Middle frontal gyrus (tissue), 1 donor: ENCODE data around the gene TTC22.

Source experiments
- DNase-seq: peaks from one replicate; pipeline ENCODE4 v3.0.0-alpha.2; 2015; ENCODE audit warnings: low spot score; ENCODE audit errors: extremely low spot score

The TTC22 gene

DNA sequence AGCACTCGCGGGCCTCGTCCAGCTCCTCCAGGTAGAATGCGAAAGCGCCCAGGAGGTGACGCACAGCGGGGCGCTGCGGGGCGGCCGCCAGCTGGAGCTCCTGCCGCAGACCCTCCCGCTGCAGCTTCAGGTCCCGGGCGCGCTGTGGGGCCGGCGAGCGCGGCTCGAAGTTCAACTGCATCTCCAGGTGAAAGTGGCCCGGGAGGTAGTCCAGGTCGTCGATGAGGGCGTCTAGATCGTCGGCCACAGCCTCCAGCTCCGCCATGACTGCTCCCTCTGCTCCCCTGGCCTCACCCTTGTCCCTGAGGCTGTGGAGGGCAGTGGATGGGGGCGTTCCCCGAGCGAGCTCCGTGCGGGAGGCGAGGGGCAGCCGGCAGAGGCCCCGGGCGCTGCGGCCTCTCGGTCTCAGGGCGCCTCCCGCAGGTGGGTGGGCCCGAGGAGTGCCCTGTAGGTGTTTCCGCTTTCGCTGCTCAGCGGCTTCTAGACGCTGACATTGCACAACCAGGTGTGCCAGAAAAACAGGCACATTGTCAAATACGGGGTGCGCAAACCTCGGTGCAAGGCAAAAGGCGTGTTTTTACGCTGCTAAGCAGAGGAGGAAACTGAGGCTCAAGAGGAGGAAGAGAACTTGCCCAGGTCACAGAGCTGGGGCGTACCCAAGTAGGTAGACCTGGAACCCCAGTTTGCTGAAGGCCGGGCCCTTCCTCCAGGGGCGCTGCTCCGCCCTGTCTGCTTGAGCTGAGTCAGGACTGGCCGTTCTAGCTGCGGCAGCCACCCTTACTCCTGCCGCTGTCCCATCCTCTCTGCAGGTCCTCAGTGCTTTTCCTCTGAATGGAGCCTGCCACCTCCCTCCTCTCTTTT is at the start of gene TTC22:
TTC22 (minus strand) TSS at position 425 of the 861 bp plus-strand sequence; CDS start at position 265, 160 bp downstream.
- DNase-seq: no peak

DNA sequence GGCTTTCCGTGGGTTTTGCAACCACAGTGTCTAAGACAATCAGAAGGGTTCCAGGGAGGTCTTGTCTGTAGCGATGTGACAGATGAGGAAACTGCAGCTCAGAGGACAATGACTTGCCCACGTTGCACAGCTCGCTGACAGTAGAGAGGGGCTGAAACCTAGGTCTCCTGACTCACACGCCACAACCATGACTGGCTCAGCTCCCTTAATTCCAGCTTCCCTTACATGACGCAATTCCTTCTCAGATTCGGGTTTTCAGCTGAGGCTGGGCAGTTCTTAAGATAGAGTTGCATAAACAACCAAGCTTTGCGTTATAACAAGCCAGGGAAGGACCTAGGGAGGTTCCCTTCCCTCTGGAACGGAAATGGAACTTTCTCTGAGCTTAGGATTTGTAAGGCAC is 49.6 kb upstream of the TTC22 start:
- no peak for DNase-seq

DNA sequence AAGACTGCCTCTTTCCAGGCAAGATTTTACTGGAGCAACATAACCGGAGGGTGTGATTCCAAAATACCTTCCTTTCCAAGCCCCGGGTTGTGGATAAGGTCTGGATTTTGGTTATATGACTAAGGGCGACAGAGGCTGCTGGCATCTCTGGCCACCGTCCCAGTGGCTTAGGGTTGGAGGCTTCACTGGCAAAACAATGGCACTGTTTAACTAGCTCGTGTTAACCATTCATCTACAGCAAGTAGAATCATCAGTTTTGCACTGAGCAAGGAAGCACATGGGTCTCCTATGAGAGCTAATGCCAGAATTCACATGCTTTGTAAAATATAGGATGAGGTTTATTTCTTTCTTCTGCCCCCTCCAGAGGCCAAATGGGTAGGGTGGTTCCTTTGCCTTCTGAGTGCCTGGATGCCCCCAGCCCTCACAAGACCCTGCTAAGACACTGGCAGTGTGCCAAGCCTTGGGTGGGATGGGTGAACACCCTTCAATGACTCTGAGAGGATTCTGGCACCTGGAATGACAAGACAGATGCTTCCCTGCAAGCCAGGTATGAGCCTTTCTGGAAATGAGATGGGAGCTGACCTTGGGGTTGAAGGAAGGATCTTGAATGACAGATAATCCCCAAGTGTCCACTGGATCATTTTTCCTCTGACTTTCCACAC is 49.1 kb upstream of the TTC22 start:
- DNase-seq: no peak

DNA sequence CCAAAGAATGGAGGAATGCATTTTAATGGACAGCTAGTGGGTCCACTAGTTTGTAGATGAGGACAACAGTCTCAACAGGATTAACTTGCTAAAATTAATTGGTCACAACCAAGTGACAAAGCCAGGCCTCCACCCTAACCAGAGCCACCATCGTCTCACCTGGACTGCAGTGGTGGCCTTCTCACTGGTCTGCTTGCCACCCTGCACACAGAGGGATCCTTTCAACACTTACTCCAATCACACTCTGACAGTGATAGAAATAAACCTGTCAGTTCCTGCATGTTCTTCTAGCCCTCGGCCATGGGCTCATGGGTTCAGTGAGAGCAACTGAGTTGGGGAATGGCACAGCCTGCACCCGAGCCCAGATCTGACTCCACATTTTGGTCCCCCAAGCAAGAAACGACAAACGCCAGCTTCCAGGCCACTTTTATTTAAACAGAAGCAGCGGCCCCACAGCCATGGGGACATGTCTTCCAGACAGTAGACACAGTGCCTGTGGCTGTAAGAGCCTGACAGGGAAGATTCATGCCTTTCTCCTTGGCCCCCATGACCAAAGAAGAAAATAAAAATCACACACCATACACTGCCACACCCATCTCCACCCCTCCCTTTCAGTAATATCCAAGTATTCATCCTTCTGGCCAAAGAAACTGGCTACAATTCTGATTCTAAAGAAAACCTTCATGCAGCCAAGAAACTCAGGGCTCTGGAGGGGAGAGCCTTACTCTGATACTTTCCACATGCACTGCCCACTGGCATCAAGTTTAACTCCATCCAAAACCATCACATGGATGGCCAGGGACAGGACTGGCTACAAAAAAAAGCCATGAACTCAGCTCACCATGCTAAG is 48.3 kb upstream of the TTC22 start:
- DNase-seq: no peak

DNA sequence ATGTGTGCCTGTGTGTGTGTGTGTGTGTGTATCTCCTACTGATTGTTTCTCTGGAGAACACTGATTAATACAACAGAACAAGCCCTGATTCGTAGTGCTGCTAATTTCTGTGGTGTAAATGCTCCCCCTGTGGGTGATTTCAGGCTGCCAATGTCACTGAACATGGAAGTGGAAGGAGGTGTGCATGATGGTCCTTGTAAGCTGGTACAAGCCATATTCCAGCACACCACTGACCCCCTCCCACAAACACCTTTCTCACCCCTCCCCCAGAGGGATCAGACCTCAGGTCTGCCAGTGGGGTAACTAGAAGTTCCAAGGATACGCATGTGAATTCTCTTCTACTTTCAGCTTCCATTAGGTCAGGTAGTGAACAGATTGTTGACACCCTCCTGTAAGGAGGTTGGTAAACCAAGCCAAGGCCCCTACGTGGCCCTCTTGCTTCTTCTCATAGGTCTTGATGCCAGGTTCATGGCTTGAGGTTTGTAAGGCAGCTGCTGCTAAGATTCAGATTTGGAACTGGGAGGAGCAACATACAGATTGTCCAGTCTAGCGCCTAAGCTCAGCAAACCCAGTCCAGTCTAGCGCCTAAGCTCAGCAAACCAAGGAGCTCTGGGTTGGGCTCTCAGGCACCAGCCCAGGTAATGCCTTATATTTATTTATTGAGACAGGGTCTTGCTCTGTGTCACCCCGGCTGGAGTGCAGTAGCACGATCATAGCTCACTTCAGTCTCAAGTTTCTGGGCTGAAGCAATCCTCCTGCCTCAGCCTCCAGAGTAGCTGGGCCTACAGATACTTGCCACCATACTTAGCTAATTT is 47.2 kb upstream of the TTC22 start:
- DNase-seq: no peak

DNA sequence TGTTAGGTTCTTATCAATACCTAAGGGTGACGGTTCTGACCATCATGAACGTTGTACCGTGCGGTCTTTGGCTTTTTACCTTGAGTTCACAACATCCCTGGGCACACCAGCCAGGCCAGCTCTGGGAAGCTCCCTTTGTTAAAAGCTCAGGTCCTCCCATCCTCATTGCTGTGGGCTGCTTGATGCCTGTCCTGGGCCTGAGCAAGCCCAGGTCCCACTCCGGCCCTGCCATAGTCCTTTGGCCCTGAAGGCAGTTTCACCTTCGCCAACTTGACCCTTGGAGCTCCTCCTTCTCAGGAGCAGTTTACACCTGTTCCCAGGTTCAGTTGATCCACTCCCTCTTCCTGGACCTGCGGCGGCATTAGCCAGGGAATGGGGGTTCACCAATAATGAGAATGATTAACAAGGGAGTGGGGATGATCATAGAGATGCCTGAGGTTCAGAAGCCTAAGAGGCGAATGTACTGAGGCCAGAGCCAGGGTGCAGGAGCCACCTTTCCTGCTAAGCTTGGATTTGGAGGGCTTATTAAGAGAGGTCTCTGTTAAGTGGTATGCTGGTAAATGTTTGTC is 45.7 kb upstream of the TTC22 start:
- DNase-seq: no peak

DNA sequence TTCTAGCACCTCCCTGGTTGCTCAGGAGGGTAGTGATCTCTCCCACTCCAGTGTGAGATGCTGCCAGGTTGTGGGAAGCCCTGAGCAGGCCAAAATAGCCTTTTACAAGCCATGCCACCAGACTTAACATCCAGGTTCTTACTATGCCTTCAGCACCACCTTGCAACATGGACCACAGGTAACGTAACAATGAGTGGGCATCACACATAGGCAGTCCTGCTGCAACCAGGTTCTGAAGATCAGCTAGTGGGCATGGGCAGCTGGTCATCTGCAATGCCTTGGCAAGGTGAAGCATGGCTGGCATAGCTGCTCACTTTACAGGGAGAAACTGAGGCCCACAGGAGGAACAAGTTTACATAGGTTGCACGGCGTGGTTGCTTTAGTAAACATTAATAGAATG is 45.2 kb upstream of the TTC22 start:
- no peak for DNase-seq

DNA sequence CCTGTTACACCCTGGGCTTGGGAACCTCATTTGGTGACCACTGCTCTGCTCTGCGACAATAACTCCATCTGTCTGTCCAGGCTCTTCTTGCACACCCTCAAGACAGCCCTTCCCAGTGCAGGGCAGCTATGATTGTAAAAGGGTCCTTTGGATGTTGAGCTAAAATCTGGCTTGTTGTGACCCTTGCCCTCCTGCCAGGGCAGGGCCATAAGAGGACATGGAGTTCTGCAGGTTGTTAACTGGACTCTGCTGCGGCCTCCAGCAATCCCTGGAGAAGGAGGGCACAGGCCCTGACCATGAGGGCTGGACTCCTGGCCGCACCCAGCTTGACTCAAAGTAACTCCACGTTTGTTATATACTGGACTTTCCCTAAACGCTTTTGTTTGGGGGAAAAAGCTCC is 44.6 kb upstream of the TTC22 start:
- DNase-seq: no peak

DNA sequence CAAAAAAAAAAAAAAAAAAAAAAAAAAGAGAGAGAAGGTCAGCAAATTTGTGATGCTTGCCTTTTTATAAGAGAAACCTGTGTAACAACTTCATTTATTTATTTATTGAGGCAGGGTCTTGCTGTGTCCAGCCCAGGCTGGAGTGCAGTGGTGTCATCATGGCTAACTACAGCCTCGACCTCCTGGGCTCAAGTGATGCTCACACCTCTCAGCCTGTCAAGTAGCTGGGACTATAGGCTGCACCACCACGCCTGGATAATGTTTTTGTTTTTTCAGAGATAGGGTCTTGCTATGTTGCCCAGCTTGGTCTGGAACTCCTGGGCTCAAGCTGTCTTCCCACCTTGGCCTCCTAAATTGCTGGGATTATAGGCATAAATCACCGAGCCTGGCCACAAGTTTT is 43.4 kb upstream of the TTC22 start:
- no peak for DNase-seq

DNA sequence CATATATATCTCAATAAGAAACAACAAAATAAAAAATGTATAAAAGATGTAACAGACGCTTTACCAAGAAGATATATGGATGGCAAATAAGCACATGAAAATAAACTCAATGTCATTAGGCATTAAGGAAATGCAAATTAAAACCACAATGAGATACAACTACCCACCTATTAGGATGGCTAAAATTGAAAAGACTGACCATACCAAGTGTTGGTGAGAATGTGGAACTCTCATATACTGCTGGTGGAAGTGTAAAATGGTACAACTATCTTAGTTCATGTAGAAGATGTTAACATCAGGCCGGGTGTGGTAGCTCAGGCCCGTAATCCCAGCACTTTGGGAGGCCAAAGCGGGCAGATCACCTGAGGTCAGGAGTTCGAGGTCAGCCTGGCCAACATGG is 42.3 kb upstream of the TTC22 start:
- DNase-seq: no peak

DNA sequence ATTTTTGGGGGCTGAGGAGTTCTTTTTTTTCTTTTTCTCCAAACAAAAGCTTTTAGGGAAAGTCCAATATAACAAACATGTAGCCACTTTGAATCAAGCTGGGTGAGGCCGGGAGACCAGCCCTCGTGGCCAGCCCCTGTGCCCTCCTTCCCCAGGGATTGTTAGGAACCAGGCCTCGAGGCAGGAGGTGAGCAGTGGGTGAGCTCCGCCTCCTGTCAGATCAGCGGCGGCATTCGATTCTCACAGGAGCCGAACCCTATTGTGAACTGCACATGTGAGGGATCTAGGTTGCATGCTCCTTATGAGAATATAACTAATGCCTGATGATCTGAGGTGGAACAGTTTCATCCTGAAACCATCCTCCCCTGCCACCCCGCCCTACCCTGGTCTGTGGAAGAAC is 41.8 kb upstream of the TTC22 start:
- DNase-seq: no peak

DNA sequence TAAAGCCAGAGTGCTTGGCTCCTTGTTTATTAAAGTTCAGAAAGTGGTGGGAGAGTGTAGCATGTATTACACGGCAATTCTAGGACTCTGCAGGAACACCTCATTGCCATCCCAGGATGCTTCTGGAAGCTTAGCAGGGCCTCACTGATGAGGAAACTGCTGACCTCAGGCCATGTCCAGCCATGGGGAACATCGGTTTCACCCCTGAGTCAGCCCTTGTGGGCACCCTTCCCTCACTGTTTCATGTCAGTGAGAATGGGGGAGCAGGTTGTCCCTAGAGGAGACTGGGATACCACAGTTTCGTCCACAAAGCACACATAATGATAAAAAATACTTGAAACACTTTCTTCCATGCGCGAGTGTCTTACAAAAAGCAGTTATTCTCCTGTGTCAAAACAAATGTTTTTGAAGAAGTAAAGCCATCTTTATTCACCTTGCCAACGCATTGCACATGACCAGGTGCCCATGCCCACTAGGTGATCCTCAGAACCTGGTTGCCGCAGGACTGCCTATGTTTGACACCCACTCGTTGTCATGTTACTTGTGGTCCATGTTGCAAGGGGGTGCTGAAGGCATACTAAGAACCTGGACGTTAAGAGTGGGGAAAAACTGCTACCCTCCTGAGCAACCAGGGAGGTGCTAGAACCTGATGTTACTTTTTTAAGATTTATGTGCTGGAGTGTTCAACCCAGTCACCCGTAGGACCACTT is 41.2 kb upstream of the TTC22 start:
- DNase-seq: no peak

DNA sequence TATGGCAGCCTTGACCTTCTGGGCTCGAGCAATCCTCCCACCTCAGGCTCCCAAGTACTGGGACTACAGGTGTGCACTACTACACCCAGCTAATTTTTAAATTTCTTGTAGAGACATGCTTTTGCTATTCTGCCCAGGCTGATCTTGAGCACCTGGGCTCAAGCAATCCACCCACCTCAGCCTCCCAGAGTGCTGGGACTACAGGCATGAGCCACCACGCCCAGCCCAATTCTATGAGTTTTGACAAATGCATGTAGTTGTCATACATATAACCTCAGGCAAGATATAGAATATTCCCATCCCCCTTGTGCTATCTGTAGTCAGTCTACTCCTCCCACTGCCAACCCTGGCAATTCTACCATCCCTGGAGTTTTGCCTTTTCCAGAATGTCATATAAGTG is 38.7 kb upstream of the TTC22 start:
- DNase-seq: no peak

DNA sequence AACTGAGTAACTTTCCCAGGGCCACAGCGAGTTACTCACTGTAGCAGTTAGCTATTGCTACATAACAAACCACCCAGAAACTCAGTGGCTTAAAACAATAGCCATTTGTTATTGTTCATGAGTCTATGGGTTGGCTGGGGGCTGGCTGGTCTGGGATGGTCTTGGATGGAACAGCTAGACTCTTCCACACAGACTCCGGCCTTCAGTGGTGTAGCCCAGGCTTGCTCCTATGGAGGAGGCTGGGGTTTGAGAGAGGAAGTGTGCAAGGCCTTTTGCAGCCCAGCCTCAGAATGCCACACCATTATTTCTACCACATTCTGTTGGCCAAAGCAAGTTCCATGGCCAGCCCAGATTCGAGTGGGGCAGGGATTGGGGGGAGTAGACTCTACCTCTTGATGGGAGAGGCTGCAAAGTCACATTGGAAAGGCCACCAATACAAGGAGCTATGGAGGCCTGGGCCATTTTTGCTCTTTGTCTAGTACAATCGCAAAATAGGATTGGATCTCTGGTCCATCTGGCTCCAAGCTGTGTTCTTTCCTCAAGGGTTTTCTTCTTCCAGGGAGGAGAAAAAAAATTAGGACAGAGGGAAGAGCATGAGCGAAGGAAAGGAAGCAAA is 37.5 kb upstream of the TTC22 start:
- DNase-seq: no peak

DNA sequence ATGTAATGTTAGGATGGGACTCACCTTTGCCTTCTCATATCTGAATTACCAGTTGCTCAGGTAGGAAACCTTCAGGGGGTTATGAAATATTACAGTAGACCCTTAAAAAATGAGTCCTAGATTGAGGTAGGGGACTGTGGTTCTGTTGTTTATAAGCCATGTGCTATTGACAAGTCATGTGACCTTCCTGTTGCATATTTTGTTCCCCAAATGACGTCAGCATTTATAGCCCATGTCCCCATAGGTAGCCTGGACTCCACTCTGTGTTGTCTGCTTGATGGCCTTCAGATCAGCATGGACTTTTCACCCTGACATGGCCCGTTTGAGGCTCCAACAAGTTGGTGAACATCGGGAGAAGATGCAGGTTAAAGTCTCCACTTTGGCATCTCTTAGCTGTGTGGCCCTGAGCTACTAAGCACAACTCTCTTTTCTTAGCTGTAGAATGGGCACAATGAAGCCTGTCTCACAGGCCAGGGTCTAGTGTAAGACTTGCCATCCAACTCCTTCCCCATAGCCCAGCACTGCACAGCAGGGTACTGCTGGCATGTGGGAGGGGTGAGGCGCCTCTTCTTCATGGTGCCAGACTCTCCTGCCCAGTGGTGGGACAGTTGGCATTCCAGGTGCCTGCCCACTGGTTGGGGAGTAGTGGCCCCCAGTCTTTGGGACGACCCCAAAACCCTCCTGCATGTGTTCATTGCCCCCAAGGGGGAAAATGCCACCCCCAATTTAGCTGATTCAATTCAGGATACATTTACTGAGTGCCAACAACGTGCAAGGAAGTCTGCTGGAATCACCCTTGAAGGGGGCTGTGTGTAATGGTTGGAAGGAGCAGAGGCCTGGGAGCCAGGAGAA is 36.1 kb upstream of the TTC22 start:
- DNase-seq: no peak

DNA sequence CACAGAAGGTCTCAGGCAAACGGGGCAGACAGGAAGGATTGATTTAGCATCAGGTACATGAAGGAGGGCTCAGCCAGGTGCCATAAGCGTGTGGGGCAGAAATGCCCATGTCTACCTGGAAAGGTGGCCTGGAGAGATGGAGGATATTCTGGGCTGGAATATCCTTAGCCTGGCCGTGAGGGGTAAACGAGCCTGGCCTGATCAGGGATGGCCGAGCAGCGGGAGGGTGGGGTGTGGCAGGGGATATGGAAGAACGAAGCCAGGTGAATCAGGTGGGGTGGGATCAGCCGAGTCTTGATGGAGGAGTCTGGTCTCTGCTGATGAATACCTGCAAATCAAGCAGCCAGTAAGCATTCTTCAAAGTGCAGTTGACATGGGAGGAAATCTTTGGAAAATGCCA is 35.5 kb upstream of the TTC22 start:
- DNase-seq: no peak

DNA sequence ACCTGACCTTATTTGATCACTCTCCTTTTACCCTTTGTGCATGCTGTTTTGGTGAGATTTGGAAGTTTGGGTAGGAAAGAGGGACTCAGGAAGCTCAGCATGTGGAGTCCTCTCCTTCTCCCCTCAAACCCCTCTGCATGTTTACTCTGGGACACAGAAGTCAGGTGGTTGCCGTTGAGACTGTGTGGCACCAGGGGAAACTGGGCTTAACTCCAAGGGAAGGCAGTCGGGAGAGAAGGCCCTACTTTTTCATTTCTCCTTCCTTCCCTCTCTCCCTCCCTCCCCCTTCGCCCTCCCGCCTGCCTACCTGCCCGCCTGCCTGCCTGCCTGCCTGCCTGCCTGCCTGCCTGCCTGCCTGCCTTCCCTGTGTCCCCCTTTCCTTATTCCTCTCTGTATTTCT is 34.8 kb upstream of the TTC22 start:
- no peak for DNase-seq

DNA sequence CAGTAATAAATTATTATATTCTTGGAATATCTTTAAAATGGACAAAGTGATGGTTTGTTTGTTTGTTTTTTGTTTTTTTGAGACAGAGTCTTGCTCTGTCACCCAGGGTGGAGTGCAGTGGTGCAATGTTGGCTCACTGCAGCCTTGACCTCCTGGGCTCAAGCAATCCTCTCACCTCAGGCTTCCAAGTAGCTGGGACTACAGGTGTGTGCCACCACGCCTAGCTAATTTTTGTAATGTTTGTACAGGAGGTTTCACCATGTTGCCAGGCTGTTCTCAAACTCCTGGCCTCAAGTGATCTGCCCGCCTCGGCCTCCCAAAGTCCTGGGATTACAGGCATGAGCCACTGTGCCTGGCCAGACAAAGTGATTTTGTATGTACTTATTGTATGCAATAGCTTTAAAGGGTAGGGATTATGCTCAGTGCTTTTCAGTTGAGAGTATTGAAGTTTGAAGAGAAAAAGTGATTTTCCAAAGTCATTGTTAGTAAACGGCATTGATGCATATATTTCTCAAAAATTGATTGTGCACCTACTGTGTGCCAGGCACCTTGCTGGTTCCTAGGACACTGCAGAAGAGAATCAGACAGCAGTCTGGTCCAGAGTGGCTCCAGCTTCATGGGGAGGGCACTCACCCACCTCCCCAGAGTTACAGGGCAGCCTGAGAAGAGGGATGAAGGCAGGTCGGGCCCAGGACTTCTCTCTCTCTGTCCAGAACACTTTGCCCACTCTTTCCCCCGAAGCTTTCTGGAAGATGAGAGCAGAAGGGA is 34.2 kb upstream of the TTC22 start:
- no peak for DNase-seq
